LHCN-M2 (cell line): ENCODE measurements around the gene ACCSL. TPM values are rescaled to one million over a fixed set of nuclear protein-coding genes. Genes with fewer than 3 reads are reported as not detected.

ENCODE experiments used
- DNase-seq: peaks from one replicate; pipeline ENCODE4 v3.0.0-alpha.2; 2012; ENCODE audit warnings: low read depth
- total RNA-seq: library from RNA; depleted of rRNA; stranded (reverse); fragments of >200 nt; gene quantifications from 2 replicates; pipeline ENCODE4 v1.2.3, GENCODE V29; 2014; rRNA removed

Gene ACCSL
- total RNA-seq, 1 experiment from 2014 or later, result not detected

GRCh38 chr11:44096360-44097185, 48.8 kb downstream of the ACCSL start:
- DNase-seq, result peak; percentile 19

GRCh38 chr11:44097821-44098220, 50.0 kb downstream of the ACCSL start:
- no peak for DNase-seq

GRCh38 chr11:44101098-44101497, 53.3 kb downstream of the ACCSL start:
- no peak for DNase-seq

GRCh38 chr11:44104481-44105294, 56.9 kb downstream of the ACCSL start:
- DNase-seq, result no peak

- DNase-seq, result no peak
Measured at GRCh38 chr11:44108260-44108659, 60.5 kb downstream of the ACCSL start.

Other genes with a start within 250 kb of the ACCSL start
- 29.3 and 33.5 TPM in 2 replicates for gene ALKBH3, start 167.2 kb upstream of the ACCSL start, total RNA-seq
- not detected in 2 replicates for gene C11orf96, start 105.3 kb upstream of the ACCSL start, total RNA-seq
- 10.9 and 14.6 TPM in 2 replicates for gene ACCS, start 18.3 kb downstream of the ACCSL start, total RNA-seq
- gene EXT2, start 47.7 kb downstream of the ACCSL start, total RNA-seq, result 71.4 and 82.3 TPM in 2 replicates